Stimulated activated CD8-positive, alpha-beta memory T cell treated with anti-CD3 and anti-CD28 coated beads, Interleukin-7, amount 100 ng/mL, for 48 hours (primary cell): ENCODE results near the gene LRRC8E.
"Not testable (repeated sequence)": the region's sequence is repeated elsewhere in the genome, so short reads cannot be mapped to it uniquely, and the experiment has no call there.

Source experiments
- DNase-seq, 2 donors: peaks; one replicate each; pipeline ENCODE4 v3.0.0-alpha.2; 2020; ENCODE audit warnings: low read depth in 1 of 2; ENCODE audit errors: extremely low read depth in 1 of 2

Gene LRRC8E

GRCh38 chr19:7853770-7854128 lies 34.6 kb upstream of the LRRC8E start:
- DNase-seq, result no peak

- DNase-seq, result no peak
Measured at GRCh38 chr19:7855426-7856108, 32.7 kb upstream of the LRRC8E start.

- DNase-seq, result no peak
Measured at GRCh38 chr19:7856109-7856591, 32.2 kb upstream of the LRRC8E start.

GRCh38 chr19:7856679-7857663 lies 31.3 kb upstream of the LRRC8E start:
- no peak for DNase-seq

GRCh38 chr19:7857727-7858108 lies 30.6 kb upstream of the LRRC8E start:
- DNase-seq, result no peak

GRCh38 chr19:7858109-7858770 lies 30.1 kb upstream of the LRRC8E start:
- DNase-seq, result no peak

- not testable (repeated sequence) for DNase-seq
Measured at GRCh38 chr19:7859087-7859486, 29.2 kb upstream of the LRRC8E start.

- no peak for DNase-seq
Measured at GRCh38 chr19:7859831-7860713, 28.2 kb upstream of the LRRC8E start.

- DNase-seq, result no peak
Measured at GRCh38 chr19:7860714-7861618, 27.3 kb upstream of the LRRC8E start.

GRCh38 chr19:7861619-7862412 lies 26.5 kb upstream of the LRRC8E start:
- no peak for DNase-seq

GRCh38 chr19:7862413-7862951 lies 25.8 kb upstream of the LRRC8E start:
- peak; percentile 60 to 67 for DNase-seq

GRCh38 chr19:7863157-7863970 lies 24.9 kb upstream of the LRRC8E start:
- DNase-seq, result no peak

- no peak for DNase-seq
Measured at GRCh38 chr19:7863971-7864689, 24.2 kb upstream of the LRRC8E start.

- no peak for DNase-seq
Measured at GRCh38 chr19:7864690-7865074, 23.6 kb upstream of the LRRC8E start.

- no peak for DNase-seq
Measured at GRCh38 chr19:7865262-7865911, 22.9 kb upstream of the LRRC8E start.

- DNase-seq, result no peak
Measured at GRCh38 chr19:7866399-7867091, 21.8 kb upstream of the LRRC8E start.
